Activated CD4-positive, alpha-beta memory T cell treated with anti-CD3 and anti-CD28 coated beads for 36 hours (primary cell): ENCODE data around the gene EHD3. TPM values are rescaled to one million over a fixed set of nuclear protein-coding genes. Genes with fewer than 3 reads are reported as not detected.

Experiments
- CTCF ChIA-PET: fragments of 350-600 bp; sonication (Branson Sonifier 250); formaldehyde crosslinking; loops from one replicate; lab custom pipeline; 2021; ENCODE audit warnings: antibody characterized with exemption, inconsistent platforms; lab: Charles Lee
- POLR2A ChIA-PET: fragments of 350-600 bp; sonication (Branson Sonifier 250); formaldehyde crosslinking; loops from one replicate; lab custom pipeline; 2021; ENCODE audit warnings: antibody characterized with exemption; lab: Charles Lee
- DNase-seq: peaks from one replicate; pipeline ENCODE4 v3.0.0-alpha.2; 2020
- H3K27ac Mint-ChIP-seq: one replicate; pipeline ENCODE4 v1.8.0; 2021; ENCODE audit warnings: mixed read lengths
- H3K27me3 Mint-ChIP-seq: one replicate; pipeline ENCODE4 v1.8.0; 2021; ENCODE audit warnings: mixed read lengths
- H3K36me3 Mint-ChIP-seq: one replicate; pipeline ENCODE4 v1.8.0; 2021; ENCODE audit warnings: mixed read lengths
- H3K4me1 Mint-ChIP-seq: one replicate; pipeline ENCODE4 v1.8.0; 2021; ENCODE audit warnings: low read depth, mixed read lengths
- H3K4me3 Mint-ChIP-seq: one replicate; pipeline ENCODE4 v1.8.0; 2021; ENCODE audit warnings: mild to moderate bottlenecking, mixed read lengths
- H3K9me3 Mint-ChIP-seq: one replicate; pipeline ENCODE4 v1.8.0; 2021; ENCODE audit warnings: mixed read lengths
- intact Hi-C: fragments of 100-400 bp; cut with micrococcal nuclease; formaldehyde crosslinking; loops from one replicate; pipeline ENCODE4 v1.15.1; 2023
- total RNA-seq, 2 experiments: library from RNA; stranded (reverse); gene quantifications; one replicate each; pipeline ENCODE4 v1.2.3, GENCODE V29; 2021

The EHD3 gene
- total RNA-seq, 2 experiments from 2014 or later: 1.4 to 1.5 TPM

- Mint-ChIP-seq H3K4me3 (no peak overlapping the region), H3K27ac (no peak overlapping the region), H3K27me3 (no peaks in the 10 kb centered on the region), H3K36me3 (no peaks in the 10 kb centered on the region), H3K4me1 (peaks cover 7% of the 10 kb centered on the region), H3K9me3 (no peaks in the 10 kb centered on the region)
- DNase-seq: no peak
- CTCF ChIA-PET: interaction anchor here (1.1 kb wide), 1 partner anchor 528 kb away, joined by 3 read pairs; no protein-coding TSS in a partner anchor
- POLR2A ChIA-PET: no interaction called here
- intact Hi-C loops: no loop called here
Observed at GRCh38 chr2:31239593-31240177, 5.7 kb downstream of the EHD3 start.

- Mint-ChIP-seq H3K36me3 (no peaks in the 10 kb centered on the region), H3K9me3 (no peaks in the 10 kb centered on the region), H3K4me1 (no peaks in the 10 kb centered on the region), H3K27me3 (no peaks in the 10 kb centered on the region), H3K4me3 (no peak overlapping the region), H3K27ac (no peak overlapping the region)
- no peak for DNase-seq
- intact Hi-C loops: no loop called here
- ChIA-PET CTCF (no interaction called here), POLR2A (no interaction called here)
Observed at GRCh38 chr2:31240381-31241365, 6.7 kb downstream of the EHD3 start.

DNA sequence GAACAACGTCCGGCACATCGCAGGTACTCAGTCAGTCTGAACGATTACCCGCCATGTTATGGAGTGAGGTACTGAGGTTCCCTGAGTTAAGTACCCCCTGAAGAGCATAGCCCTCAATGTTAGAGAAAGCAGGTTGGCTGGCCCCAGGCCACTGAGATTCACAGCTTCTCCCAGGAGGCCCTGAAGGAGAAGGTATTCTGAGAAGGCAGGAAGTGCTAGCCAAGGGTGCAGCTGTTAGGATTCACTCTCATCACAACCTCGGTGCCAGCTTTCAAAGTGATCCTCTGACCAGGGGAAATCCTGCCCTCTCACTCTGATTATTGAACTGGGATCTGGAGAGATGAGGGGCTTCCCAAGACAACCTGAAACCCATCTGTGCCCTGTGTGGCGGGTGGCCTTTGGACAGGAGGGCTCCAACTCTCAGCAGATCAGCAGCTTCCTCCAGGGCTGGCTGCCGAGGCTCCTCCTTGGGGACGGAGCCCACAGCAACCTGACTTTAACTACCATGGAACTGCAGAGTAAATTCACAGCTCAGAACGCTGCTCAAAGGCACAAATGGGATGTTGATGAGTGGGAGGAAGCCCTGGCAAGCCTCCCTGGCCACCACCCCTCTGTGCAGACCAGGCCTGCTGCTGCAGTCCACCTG lies 7.8 kb downstream of the EHD3 start:
- intact Hi-C loops: no loop called here
- no peak overlapping the region for H3K4me3 Mint-ChIP-seq
- CTCF ChIA-PET: no interaction called here
- no peaks in the 10 kb centered on the region for H3K36me3 Mint-ChIP-seq
- H3K27me3 Mint-ChIP-seq: no peaks in the 10 kb centered on the region
- no peaks in the 10 kb centered on the region for H3K4me1 Mint-ChIP-seq
- POLR2A ChIA-PET: no interaction called here
- H3K27ac Mint-ChIP-seq: no peak overlapping the region
- DNase-seq: no peak
- no peaks in the 10 kb centered on the region for H3K9me3 Mint-ChIP-seq

- H3K36me3 Mint-ChIP-seq: no peaks in the 10 kb centered on the region
- CTCF ChIA-PET: interaction anchor here (0.6 kb wide), 1 partner anchor 9 kb away, joined by 3 read pairs; no protein-coding TSS in a partner anchor
Observed at GRCh38 chr2:31243053-31243452, 9.1 kb downstream of the EHD3 start.

GRCh38 chr2:31244101-31244500 lies 10.1 kb downstream of the EHD3 start:
- no peaks in the 10 kb centered on the region for H3K36me3 Mint-ChIP-seq
- H3K4me1 Mint-ChIP-seq: no peaks in the 10 kb centered on the region
- ChIA-PET POLR2A (no interaction called here), CTCF (no interaction called here)
- no peak overlapping the region for H3K27ac Mint-ChIP-seq
- DNase-seq: no peak
- no peaks in the 10 kb centered on the region for H3K27me3 Mint-ChIP-seq
- H3K4me3 Mint-ChIP-seq: no peak overlapping the region
- intact Hi-C loops: no loop called here
- no peaks in the 10 kb centered on the region for H3K9me3 Mint-ChIP-seq

More at GRCh38 chr2:31243053-31243452, 9.1 kb downstream of the EHD3 start:
- Mint-ChIP-seq H3K4me3 (no peak overlapping the region), H3K27me3 (no peaks in the 10 kb centered on the region), H3K9me3 (no peaks in the 10 kb centered on the region), H3K27ac (no peak overlapping the region), H3K4me1 (no peaks in the 10 kb centered on the region)
- POLR2A ChIA-PET: no interaction called here
- intact Hi-C loops: no loop called here
- no peak for DNase-seq

- no peak for DNase-seq
- Mint-ChIP-seq H3K27ac (no peak overlapping the region), H3K27me3 (no peaks in the 10 kb centered on the region), H3K9me3 (no peaks in the 10 kb centered on the region), H3K4me1 (no peaks in the 10 kb centered on the region), H3K4me3 (no peak overlapping the region), H3K36me3 (no peaks in the 10 kb centered on the region)
- ChIA-PET POLR2A (no interaction called here), CTCF (no interaction called here)
- intact Hi-C loops: no loop called here
Observed at GRCh38 chr2:31246184-31246852, 12.4 kb downstream of the EHD3 start.

DNA sequence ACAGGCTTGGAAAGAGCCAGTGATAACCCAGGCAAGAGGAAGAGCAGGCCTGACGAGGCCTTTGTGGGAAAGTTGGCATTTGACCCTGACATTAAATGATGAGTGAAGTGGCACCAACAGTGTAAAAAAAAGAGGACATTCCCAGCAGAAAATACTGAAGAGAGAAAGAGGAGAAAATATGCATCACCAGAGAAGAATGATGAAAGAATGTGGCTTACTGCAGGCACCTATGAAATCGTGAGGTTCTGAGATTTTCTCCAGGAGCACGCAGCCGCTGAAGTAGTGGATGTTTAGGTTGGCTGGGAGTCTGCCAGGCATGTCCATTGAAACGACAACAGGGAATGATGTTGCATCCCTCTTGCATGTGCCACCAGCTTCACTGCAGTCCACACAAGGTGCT lies 13.8 kb downstream of the EHD3 start:
- intact Hi-C loops: no loop called here
- no peaks in the 10 kb centered on the region for H3K4me1 Mint-ChIP-seq
- DNase-seq: no peak
- no peaks in the 10 kb centered on the region for H3K27me3 Mint-ChIP-seq
- POLR2A ChIA-PET: no interaction called here
- H3K4me3 Mint-ChIP-seq: no peak overlapping the region
- H3K27ac Mint-ChIP-seq: no peak overlapping the region
- no peaks in the 10 kb centered on the region for H3K36me3 Mint-ChIP-seq
- no peaks in the 10 kb centered on the region for H3K9me3 Mint-ChIP-seq
- CTCF ChIA-PET: no interaction called here

- POLR2A ChIA-PET: no interaction called here
- intact Hi-C loops: no loop called here
- Mint-ChIP-seq H3K4me1 (no peaks in the 10 kb centered on the region), H3K4me3 (no peak overlapping the region), H3K27me3 (no peaks in the 10 kb centered on the region), H3K27ac (no peak overlapping the region), H3K9me3 (no peaks in the 10 kb centered on the region), H3K36me3 (no peaks in the 10 kb centered on the region)
- CTCF ChIA-PET: interaction anchor here (1.4 kb wide), 1 partner anchor 80 kb away, joined by 3 read pairs; no protein-coding TSS in a partner anchor
- no peak for DNase-seq
Observed at GRCh38 chr2:31248139-31248538, 14.2 kb downstream of the EHD3 start.

DNA sequence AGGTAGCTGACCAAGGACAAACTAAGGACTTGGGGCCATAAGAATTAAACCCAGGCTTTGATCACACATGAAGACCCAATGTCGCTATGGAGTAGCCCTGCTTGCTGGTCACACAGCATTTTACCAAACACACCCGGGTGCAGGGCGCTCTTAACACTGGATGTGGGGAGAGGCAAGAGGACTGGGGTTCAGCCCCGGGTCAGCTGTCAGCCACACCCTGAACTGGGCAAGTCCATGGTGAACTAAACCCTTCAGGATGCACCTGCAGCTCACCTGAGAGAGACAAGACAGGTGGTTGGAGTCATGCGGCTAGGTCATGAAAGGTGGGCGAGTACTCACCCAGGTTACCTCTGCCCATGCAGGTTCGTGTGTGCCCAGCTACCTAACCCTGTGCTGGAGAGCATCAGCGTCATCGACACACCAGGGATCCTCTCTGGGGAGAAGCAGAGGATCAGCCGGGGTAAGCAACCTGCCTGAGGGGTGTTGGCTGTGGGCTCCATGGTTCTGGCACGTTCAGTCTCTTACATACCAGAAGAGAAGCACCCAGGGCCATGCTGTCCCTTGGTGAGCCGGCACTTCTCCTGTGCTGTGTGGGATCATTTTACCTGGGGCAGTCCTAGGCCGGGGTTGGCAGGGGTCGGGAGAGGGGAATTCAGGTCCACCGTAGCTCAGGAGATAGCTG lies 15.2 kb downstream of the EHD3 start:
- H3K4me1 Mint-ChIP-seq: no peaks in the 10 kb centered on the region
- H3K27ac Mint-ChIP-seq: no peak overlapping the region
- no peaks in the 10 kb centered on the region for H3K9me3 Mint-ChIP-seq
- no peak for DNase-seq
- no peaks in the 10 kb centered on the region for H3K36me3 Mint-ChIP-seq
- ChIA-PET POLR2A (no interaction called here), CTCF (interaction anchor here (1.4 kb wide), 1 partner anchor 81 kb away, joined by 3 read pairs; no protein-coding TSS in a partner anchor)
- intact Hi-C loops: no loop called here
- H3K4me3 Mint-ChIP-seq: no peak overlapping the region
- no peaks in the 10 kb centered on the region for H3K27me3 Mint-ChIP-seq

GRCh38 chr2:31251018-31251417 lies 17.1 kb downstream of the EHD3 start:
- Mint-ChIP-seq H3K9me3 (no peaks in the 10 kb centered on the region), H3K27me3 (no peaks in the 10 kb centered on the region), H3K4me3 (no peak overlapping the region), H3K4me1 (no peaks in the 10 kb centered on the region), H3K36me3 (no peaks in the 10 kb centered on the region), H3K27ac (no peak overlapping the region)
- no peak for DNase-seq
- POLR2A ChIA-PET: no interaction called here
- intact Hi-C loops: no loop called here
- CTCF ChIA-PET: no interaction called here

- no peaks in the 10 kb centered on the region for H3K27me3 Mint-ChIP-seq
- no peaks in the 10 kb centered on the region for H3K36me3 Mint-ChIP-seq
- POLR2A ChIA-PET: no interaction called here
- no peak overlapping the region for H3K4me3 Mint-ChIP-seq
- no peak overlapping the region for H3K27ac Mint-ChIP-seq
- no peak for DNase-seq
- H3K9me3 Mint-ChIP-seq: no peaks in the 10 kb centered on the region
- intact Hi-C loops: no loop called here
- CTCF ChIA-PET: interaction anchor here (1.0 kb wide), 1 partner anchor 9 kb away, joined by 3 read pairs; no protein-coding TSS in a partner anchor
- no peaks in the 10 kb centered on the region for H3K4me1 Mint-ChIP-seq
Observed at GRCh38 chr2:31251851-31252250, 17.9 kb downstream of the EHD3 start.
